Upper lobe of left lung (tissue), 4 donors: ENCODE data around the gene EPS8.

Experiments used
- CTCF ChIP-seq, 6 experiments: fragments of 450-650 bp in 4 of 6; fragments of 200-600 bp in 2 of 6; sonication (generic) in 2 of 6; IDR thresholded peaks; one replicate each; pipeline ENCODE4 v1.5.1; 2016 to 2019; ENCODE audit warnings: antibody characterized with exemption in 6 of 6
- EP300 ChIP-seq, 4 donors: sonication (generic); formaldehyde crosslinking; IDR thresholded peaks; one replicate each; pipeline ENCODE4 v1.5.1; 2017; ENCODE audit warnings: antibody characterized with exemption in 4 of 4, control low read depth in 2 of 4
- POLR2A ChIP-seq, 4 donors: fragments of 450-650 bp; IDR thresholded peaks; one replicate each; pipeline ENCODE4 v1.5.1; 2016 to 2017; ENCODE audit warnings: antibody characterized with exemption in 4 of 4, mild to moderate bottlenecking in 2 of 4
- POLR2AphosphoS5 ChIP-seq, 2 donors: sonication (generic); formaldehyde crosslinking; IDR thresholded peaks; one replicate each; pipeline ENCODE4 v1.5.1; 2017; ENCODE audit warnings: antibody characterized with exemption in 2 of 2

DNA sequence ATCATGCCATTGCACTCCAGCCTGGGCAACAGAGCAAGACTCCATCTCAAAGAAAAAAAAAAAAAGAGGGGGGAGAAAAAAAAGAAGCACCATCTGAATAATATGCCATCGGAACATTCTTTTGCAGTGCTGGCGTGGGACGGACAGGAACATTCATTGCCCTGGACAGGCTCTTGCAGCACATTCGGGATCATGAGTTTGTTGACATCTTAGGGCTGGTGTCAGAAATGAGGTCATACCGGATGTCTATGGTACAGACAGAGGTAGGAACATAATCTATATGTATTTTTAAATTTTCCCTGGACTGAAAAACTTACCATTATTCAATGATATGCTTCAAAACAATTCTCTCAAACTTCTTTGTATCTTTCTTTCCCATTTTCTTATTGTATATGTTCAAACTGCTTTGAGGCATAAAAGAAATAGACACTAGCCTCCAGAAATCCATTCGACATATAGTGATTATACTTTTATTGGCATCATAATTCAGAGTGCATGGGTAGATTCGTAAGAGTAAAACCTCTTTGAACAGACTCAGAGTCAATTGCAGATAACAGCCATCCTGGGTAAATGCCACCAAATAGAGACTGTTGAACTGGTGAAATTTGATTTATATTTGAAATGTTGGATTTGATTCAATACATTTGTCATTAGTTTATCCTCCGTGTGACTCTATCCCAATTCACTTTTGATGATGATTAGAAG is 199.7 kb downstream of the EPS8 start:
- TF ChIP-seq POLR2A (IDR thresholded peaks at IDR 0.05) = no peak
- TF ChIP-seq CTCF (IDR thresholded peaks at IDR 0.05) = no peak
- no peak for TF ChIP-seq POLR2AphosphoS5 (IDR thresholded peaks at IDR 0.05)
- no peak for TF ChIP-seq EP300 (IDR thresholded peaks at IDR 0.05)
